Activated naive CD4-positive, alpha-beta T cell (primary cell): ENCODE data around the gene MYH10.

ENCODE experiments used
- DNase-seq, 4 experiments: peaks; one replicate each; lab custom pipeline; 2025; lab: John Stamatoyannopoulos, UW

MYH10 gene

GRCh38 chr17:8494506-8495111 is 135.9 kb downstream of the MYH10 start:
- no peak for DNase-seq

- no peak for DNase-seq
Observed at GRCh38 chr17:8494021-8494420, 136.5 kb downstream of the MYH10 start.

GRCh38 chr17:8492121-8492520 is 138.4 kb downstream of the MYH10 start:
- DNase-seq = no peak

GRCh38 chr17:8490256-8491023 is 140.1 kb downstream of the MYH10 start:
- no peak for DNase-seq

- no peak for DNase-seq
Observed at GRCh38 chr17:8489841-8490240, 140.7 kb downstream of the MYH10 start.

GRCh38 chr17:8488901-8489300 is 141.6 kb downstream of the MYH10 start:
- DNase-seq = no peak

- no peak for DNase-seq
Observed at GRCh38 chr17:8488491-8488890, 142.0 kb downstream of the MYH10 start.

GRCh38 chr17:8487743-8488142 is 142.8 kb downstream of the MYH10 start:
- no peak for DNase-seq

- no peak for DNase-seq
Observed at GRCh38 chr17:8487130-8487645, 143.3 kb downstream of the MYH10 start.

- no peak for DNase-seq
Observed at GRCh38 chr17:8485491-8485890, 145.0 kb downstream of the MYH10 start.

GRCh38 chr17:8484465-8484864 is 146.1 kb downstream of the MYH10 start:
- DNase-seq = no peak

- no peak for DNase-seq
Observed at GRCh38 chr17:8482546-8482945, 148.0 kb downstream of the MYH10 start.

GRCh38 chr17:8481703-8482102 is 148.8 kb downstream of the MYH10 start:
- DNase-seq = no peak

GRCh38 chr17:8481089-8481488 is 149.4 kb downstream of the MYH10 start:
- no peak for DNase-seq

- no peak for DNase-seq
Observed at GRCh38 chr17:8480011-8480976, 150.2 kb downstream of the MYH10 start.

GRCh38 chr17:8479431-8479947 is 151.0 kb downstream of the MYH10 start:
- no peak for DNase-seq

GRCh38 chr17:8477715-8478441 is 152.6 kb downstream of the MYH10 start:
- DNase-seq = no peak

- DNase-seq = no peak
Observed at GRCh38 chr17:8477171-8477570, 153.4 kb downstream of the MYH10 start.

- no peak for DNase-seq
Observed at GRCh38 chr17:8476741-8477140, 153.8 kb downstream of the MYH10 start.

- no peak for DNase-seq
Observed at GRCh38 chr17:8475781-8476180, 154.7 kb downstream of the MYH10 start.

GRCh38 chr17:8475227-8475626 is 155.3 kb downstream of the MYH10 start:
- DNase-seq = no peak
